ENCODE measurements around the gene RWDD3. TPM values are rescaled to one million over a fixed set of nuclear protein-coding genes. Genes with fewer than 3 reads are reported as not detected.
A peak's percentile ranks its signal among the peaks of the same experiment; 100 is the strongest.

Gene RWDD3, protein sequence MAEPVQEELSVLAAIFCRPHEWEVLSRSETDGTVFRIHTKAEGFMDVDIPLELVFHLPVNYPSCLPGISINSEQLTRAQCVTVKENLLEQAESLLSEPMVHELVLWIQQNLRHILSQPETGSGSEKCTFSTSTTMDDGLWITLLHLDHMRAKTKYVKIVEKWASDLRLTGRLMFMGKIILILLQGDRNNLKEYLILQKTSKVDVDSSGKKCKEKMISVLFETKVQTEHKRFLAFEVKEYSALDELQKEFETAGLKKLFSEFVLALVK
- 9.9 and 18.7 TPM in 2 replicates for total RNA-seq

DNA sequence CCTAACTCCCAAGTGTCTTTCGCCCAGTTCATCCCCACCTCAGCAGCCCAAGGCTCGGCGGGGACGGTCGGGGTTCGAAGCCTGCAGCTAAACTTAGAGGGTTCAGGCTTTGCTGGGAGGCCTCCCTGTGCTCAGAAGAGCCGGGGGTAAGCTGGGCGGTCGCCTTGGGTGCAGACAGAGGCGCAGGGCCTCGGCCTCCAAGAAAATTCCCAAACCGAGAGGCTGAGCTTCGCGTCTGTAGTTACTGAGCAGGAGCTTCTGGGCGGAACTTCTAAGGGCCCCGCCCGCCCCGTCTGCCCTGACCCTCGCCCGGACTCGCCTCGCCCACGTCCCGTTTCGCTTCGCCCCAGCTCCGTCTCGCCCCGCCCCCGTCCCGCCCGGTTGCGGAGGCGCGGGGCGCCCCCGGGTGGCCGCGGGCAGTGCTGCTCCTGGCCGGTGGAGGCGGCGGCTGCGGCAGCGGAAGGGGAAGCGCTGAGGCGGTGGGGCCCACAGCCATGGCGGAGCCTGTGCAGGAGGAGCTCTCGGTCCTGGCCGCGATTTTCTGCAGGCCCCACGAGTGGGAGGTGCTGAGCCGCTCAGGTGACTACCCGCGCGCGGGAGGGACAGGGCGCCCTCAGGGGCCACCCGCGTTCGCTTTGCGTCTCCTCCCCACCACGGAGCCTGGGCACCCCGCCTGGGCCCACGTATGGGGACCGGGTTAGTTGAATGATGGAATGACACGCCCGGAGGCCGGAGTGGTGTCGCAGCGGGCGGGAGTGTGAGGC, at the start of gene RWDD3:
TSS of gene RWDD3 (plus strand) at position 474 of the 764 bp plus-strand sequence. CDS start at position 495, 21 bp downstream.
- DNase-seq (ENCODE audit: low read depth), result peak; percentile 73

- no peak for DNase-seq (ENCODE audit: low read depth)
Measured at GRCh38 chr1:95186149-95186548, 47.9 kb upstream of the RWDD3 start.

DNA sequence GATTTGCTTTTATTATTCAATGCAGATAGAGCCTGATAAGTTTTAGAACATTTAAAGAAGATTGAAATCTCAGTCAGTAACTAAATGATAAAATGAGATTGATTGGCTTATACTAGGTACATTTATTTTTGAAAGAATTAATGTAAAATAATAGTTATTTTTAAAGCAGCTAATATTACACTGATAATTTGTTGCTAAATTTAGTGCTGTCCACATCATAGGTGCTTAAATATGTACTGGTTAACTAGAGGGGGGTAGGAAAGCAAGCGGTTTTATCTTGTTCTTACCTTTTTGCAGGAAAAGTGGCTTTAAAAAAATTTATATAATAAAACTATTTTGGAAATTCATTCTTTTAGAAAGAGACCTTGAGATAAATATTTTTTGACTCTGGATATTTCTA, 40.4 kb upstream of the RWDD3 start:
- DNase-seq (ENCODE audit: low read depth), result no peak

DNA sequence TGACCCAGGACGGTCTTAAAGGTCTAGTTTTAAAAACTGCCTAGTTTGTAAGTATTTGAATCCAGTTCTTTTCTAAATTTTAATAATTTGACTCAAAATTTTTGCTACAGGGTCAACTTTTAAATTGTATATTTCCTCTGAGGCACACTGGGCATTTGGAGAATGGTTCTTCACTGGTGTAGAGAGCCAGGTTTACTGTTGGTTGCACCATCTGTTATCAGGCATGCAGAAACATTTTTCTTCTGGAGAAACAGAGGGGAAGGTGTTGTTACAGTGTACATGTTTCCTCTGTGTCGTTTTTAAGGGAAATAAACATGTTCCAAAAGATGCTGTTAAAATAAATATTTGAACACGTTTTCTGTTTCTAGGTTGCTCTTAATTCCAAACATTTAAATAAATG, 39.0 kb upstream of the RWDD3 start:
- DNase-seq (ENCODE audit: low read depth), result no peak

- no peak for DNase-seq (ENCODE audit: low read depth)
Measured at GRCh38 chr1:95196017-95196416, 38.0 kb upstream of the RWDD3 start.

GRCh38 chr1:95197616-95198252, 36.3 kb upstream of the RWDD3 start:
- DNase-seq (ENCODE audit: low read depth), result peak; percentile 81

- no peak for DNase-seq (ENCODE audit: low read depth)
Measured at GRCh38 chr1:95201905-95202304, 32.1 kb upstream of the RWDD3 start.

DNA sequence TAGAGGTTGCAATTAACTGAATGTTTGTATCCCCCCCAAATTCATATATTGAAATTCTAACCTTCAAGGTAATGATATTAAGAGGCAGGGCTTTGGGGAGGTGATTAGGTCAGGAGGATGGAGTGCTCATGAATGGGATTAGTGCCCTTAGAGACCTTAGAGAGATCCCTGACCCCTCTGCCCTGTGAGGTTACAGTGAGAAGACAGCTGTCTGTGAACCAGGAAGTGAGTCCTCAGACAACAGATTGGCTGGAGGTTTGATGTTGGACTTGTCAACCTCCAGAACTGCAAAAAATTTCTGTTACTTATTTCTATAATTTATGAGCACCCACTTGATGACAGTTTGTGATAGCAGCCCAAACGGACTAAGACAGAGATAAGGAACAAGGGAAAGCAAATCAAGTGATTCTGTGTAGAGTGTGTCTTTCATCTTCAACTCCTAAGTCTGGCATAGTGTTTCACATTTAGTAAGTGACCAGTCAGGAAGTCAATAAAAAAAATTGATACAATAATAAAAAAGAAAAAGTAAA, 30.0 kb upstream of the RWDD3 start:
- no peak for DNase-seq (ENCODE audit: low read depth)

DNA sequence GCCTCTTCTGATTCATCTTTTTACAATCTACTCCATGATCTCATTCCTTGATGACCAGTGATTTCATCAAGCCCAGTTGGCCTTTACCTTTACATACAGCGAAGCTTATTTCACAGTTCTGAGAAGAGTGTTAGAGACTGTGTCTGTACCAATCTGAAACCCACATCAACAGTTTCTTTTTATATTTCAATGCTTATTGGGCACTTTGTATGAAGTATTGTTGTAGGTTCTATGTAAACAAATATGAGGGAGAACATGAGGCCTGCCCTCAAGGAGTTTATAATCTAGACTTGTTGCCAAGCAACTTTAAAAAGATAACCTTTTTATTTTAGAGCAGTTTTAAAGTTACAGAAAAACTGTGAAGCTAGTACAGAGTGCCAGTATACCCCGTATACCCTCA, 27.5 kb upstream of the RWDD3 start:
- DNase-seq (ENCODE audit: low read depth), result no peak

DNA sequence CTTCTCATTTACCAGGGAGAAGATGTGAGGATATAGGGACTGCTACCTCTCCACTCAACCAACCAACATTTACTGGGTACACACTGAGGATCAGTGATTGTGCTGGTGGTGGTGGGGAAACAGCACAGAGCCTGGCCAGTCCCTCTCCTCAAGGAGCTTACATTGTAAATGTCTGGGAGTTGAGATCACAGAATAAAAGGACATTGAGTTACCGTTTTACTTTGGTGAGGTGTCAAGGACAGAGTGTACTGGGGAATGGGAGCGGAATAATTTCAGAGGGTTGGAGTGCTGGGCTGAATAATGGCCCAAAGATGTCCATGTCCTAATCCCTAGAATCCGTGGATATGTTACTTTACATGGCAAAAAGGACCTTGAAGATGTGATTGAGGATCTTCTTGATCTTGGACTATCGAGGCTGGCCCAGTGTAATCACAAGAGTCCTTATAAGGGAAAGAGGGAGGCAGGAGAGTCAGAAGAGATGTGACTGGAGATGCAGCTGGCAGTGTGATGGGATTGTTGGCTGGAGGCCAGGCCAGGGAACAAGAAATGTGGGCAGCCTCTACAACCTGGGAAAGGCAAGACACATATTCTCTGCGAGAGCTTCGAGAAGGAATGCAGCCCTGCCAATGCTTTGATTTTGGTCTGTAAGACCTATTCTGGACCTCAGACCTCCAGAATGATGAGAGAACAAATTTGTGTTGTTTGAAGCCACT, 26.6 kb upstream of the RWDD3 start:
- no peak for DNase-seq (ENCODE audit: low read depth)

- DNase-seq (ENCODE audit: low read depth), result no peak
Measured at GRCh38 chr1:95208876-95209275, 25.1 kb upstream of the RWDD3 start.

DNA sequence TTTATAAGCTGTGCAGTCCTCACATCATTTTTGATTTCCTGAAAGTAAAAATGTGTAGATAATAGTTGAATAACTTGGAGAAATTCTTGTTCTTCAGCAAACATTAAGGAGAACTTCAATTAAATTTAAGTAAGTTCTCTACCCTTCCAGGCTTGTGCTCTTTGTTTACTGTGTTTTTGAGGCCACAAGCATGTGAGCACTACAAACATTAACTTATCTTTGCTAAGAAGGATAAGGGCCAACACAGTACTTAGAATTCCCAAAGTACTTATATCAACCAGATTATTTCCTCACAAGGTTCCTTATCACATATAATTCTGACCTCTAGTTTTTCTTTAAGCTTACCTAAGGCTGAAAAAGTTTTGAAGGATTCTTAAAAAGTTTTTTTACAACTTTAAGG, 24.7 kb upstream of the RWDD3 start:
- DNase-seq (ENCODE audit: low read depth), result no peak

- no peak for DNase-seq (ENCODE audit: low read depth)
Measured at GRCh38 chr1:95216292-95216990, 17.6 kb upstream of the RWDD3 start.

GRCh38 chr1:95217371-95217770, 16.6 kb upstream of the RWDD3 start:
- no peak for DNase-seq (ENCODE audit: low read depth)

DNA sequence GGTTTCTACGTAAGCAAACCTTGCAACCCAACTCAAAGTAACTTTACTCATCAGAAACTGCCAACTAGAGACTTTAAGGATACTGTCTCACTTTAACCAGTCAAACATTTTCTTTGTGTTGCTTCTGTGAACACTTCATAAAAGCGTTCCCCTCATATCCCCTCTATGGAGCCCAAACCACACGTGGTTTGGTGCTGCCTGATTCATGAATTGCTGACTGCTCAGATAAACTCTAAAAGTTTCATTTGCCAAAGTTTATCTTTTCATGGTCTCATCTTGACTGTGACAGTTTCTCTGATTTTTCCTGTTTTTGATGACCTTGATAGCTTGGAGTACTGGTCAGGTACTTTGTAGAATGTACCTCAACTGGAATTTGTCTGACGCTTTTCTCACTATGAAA, 14.6 kb upstream of the RWDD3 start:
- no peak for DNase-seq (ENCODE audit: low read depth)

GRCh38 chr1:95221306-95221705, 12.7 kb upstream of the RWDD3 start:
- DNase-seq (ENCODE audit: low read depth), result no peak

GRCh38 chr1:95222629-95223028, 11.4 kb upstream of the RWDD3 start:
- DNase-seq (ENCODE audit: low read depth), result no peak

- peak; percentile 55 for DNase-seq (ENCODE audit: low read depth)
Measured at GRCh38 chr1:95223110-95223509, 10.9 kb upstream of the RWDD3 start.

- DNase-seq (ENCODE audit: low read depth), result no peak
Measured at GRCh38 chr1:95226781-95227660, 7.0 kb upstream of the RWDD3 start.

- DNase-seq (ENCODE audit: low read depth), result no peak
Measured at GRCh38 chr1:95229037-95229436, 5.0 kb upstream of the RWDD3 start.
